AG04449 (cell line): ENCODE data around the gene ATP7A.
"Not testable (repeated sequence)": the region's sequence is repeated elsewhere in the genome, so short reads cannot be mapped to it uniquely, and the experiment has no call there.

Experiments used
- CTCF ChIA-PET: fragments of 350-600 bp; formaldehyde crosslinking; extraction: SDS; loops from one replicate; lab custom pipeline; 2021; ENCODE audit warnings: antibody characterized with exemption; lab: Yijun Ruan, JAX
- POLR2A ChIA-PET: fragments of 400-600, 350-600 bp; formaldehyde crosslinking; extraction: SDS; loops from one replicate; lab custom pipeline; 2020; ENCODE audit warnings: antibody characterized with exemption, inconsistent platforms; lab: Yijun Ruan, JAX
- DNase-seq: peaks from one replicate; pipeline ENCODE4 v3.0.0-alpha.2; 2010; ENCODE audit warnings: low read depth, low spot score
- H3K4me3 ChIP-seq: 2 replicates; pipeline ENCODE4 v1.5.1; 2011; ENCODE audit warnings: low read depth, mild to moderate bottlenecking, control low read depth, low read length
- TF ChIP-seq, protein P1 (sequence below): IDR thresholded peaks from one replicate; pipeline ENCODE4 v1.5.1; 2011; ENCODE audit warnings: mild to moderate bottlenecking, moderate library complexity, low read length, control low read depth, inconsistent platforms; ENCODE audit not compliant: insufficient read depth; ENCODE audit errors: missing control alignments

ATP7A gene

DNA sequence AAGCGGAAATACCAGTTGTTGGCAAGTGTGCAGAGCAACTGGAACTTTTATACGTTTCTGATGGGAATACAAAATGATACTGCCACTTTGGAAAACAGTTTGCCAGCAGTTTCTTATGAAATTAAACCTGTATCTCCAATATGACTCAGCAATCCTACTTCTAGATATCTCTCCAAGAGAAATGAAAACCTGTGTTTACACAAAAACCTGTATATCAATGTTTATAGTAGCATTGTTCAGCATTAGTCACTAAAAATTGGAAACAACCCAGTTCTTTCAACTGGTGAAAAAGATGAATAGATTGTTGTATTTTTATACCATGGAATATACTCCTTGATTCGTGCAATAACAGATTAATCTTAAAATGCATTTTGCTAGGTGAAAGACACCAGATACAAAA is 26.8 kb downstream of the ATP7A start:
- ChIA-PET CTCF (no interaction called here), POLR2A (no interaction called here)
- TF ChIP-seq, protein P1, sequence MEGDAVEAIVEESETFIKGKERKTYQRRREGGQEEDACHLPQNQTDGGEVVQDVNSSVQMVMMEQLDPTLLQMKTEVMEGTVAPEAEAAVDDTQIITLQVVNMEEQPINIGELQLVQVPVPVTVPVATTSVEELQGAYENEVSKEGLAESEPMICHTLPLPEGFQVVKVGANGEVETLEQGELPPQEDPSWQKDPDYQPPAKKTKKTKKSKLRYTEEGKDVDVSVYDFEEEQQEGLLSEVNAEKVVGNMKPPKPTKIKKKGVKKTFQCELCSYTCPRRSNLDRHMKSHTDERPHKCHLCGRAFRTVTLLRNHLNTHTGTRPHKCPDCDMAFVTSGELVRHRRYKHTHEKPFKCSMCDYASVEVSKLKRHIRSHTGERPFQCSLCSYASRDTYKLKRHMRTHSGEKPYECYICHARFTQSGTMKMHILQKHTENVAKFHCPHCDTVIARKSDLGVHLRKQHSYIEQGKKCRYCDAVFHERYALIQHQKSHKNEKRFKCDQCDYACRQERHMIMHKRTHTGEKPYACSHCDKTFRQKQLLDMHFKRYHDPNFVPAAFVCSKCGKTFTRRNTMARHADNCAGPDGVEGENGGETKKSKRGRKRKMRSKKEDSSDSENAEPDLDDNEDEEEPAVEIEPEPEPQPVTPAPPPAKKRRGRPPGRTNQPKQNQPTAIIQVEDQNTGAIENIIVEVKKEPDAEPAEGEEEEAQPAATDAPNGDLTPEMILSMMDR, result no peak
- H3K4me3 ChIP-seq, result no peak overlapping the region
- no peak for DNase-seq

DNA sequence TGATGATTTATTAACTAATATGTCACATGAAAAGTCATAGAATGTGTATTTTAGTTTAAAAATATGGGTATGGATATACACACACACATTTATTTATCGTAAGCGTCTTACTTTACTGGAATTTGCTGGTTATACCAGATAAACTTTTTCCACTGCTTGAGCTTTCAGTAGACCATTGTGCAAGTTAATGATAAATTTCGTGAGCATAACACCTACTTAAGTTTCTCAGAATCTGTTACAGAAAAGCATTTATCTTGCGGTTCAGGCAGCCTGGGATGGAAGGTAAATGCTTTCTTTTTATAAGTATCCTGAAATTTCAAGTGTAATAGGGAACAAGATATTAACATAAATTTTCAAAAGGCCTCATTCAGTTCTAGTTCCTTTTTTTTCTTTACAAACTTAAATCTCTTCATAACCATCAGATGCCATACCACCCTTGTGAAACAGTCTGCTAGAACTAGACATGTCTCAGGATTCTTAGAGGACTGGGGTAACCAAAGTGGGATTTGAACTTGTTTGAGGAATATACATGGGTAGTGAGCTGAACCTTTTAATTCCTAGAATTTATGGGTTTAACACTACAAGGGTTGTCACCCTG is 27.7 kb downstream of the ATP7A start:
- ChIA-PET POLR2A (no interaction called here), CTCF (no interaction called here)
- no peak for DNase-seq

DNA sequence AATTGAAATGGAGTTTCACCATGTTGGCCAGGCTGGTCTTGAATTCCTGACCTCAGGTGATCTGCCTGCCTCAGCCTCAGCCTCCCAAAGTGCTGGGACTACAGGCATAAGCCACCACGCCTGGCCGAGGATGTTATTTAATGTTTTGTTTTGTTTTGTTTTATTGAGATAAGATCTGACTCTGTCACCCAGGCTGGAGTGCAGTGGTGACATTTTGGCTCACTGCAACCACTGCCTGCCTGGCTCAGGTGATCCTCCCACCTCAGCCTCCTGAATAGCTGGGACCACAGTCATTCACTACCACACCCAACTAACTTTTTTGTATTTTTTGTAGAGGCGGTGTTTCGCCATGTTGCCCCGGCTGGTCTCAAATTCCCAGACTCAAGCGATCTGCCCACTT is 34.5 kb downstream of the ATP7A start:
- DNase-seq, POLR2A ChIA-PET, CTCF ChIA-PET, H3K4me3 ChIP-seq: not testable (repeated sequence)

More for the DNA sequence above, 27.7 kb downstream of the ATP7A start:
- no peak overlapping the region for H3K4me3 ChIP-seq
- TF ChIP-seq, protein P1, result no peak

DNA sequence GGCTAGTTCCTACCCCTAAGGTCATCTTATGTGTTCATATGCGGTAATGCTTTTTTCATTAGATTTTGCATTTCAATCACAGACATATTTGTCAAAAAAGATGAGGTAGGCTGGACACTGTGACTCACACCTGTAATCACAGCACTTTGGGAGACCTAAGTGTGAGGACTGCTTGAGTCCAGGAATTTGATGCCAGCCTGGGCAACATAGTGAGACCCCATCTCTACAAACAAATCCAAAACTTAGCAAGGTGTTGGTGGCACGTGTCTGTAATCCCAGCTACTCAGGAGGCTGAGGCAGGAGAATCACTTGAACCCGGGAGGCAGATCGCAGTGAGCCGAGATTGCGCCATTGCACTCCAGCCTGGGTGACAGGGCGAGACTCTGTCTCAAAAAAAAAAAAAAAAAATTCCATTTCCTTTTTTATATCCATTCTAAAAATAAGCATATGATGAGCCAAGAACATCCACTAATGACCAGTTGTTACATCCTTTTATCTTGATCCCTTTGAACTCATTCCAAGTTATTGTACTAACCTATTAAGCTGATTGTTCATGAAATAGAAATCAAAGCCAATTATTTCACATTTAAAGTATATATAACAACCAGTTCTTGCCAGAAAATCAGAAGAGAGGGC is 35.5 kb downstream of the ATP7A start:
- CTCF ChIA-PET, result no interaction called here
- DNase-seq, result no peak
- TF ChIP-seq, protein P1, result no peak
- no peak overlapping the region for H3K4me3 ChIP-seq
- POLR2A ChIA-PET, result no interaction called here

DNA sequence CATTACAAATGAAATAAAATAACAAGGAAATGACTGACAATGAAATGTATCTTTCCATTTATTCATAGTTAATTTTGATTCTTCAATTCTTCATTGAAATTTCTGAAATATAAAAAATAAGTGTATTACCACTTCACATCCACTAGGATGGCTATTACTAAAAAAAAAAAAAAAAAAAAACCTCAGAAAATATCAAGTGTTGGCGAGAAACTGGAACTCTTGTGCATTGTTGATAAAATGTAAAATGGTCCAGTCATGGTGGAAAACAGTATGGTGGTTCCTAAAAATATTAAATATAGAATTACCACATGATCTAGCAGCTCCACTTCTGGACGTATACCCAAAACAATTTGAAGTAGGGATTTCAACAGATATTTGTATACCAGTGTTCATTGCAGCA is 36.1 kb downstream of the ATP7A start:
- no peak for DNase-seq
- ChIA-PET POLR2A (no interaction called here), CTCF (no interaction called here)
- TF ChIP-seq, protein P1, result no peak
- no peak overlapping the region for H3K4me3 ChIP-seq

DNA sequence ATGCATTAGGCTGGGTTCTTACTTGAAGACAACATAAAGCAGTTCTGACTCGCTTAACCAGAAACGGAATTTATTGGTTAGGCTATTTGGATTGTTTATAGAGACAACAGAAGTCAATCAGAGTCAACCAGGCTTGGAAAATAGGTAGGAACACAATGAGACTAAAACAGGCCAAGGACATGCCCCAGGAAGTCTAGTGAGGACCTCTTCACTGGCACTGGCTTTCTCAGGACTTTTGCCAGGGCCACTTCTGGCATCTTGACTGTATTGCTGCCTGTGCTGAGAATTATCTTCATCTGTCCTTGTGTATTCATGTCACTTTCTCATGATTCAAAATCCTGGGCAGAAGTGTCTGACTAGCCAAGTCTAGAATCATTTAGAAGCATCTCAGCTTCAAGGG is 39.3 kb downstream of the ATP7A start:
- ChIA-PET CTCF (no interaction called here), POLR2A (no interaction called here)
- H3K4me3 ChIP-seq, result no peak overlapping the region
- no peak for DNase-seq
- TF ChIP-seq, protein P1, result no peak

DNA sequence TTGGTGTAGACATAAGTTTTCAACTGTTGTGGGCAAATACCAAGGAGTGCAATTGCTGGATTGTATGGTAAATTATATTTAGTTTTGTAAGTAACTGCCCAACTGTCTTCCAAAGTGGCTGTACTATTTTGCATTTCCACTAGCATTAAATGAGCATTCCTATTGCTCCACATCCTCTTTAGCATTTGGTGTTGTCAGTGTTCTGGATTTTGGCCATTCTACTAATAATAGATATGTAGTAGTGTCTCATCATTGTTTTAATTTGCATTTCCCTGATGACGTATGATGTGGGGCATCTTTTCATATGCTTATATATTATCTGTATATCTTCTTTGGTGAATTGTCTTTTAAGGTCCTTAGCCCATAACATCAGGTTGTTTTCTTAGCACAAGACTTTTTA is 41.7 kb downstream of the ATP7A start:
- DNase-seq, result no peak
- POLR2A ChIA-PET, result no interaction called here
- CTCF ChIA-PET, result no interaction called here
- H3K4me3 ChIP-seq, result no peak overlapping the region
- TF ChIP-seq, protein P1, result no peak
